ENCODE results near the gene SV2C.

DNA sequence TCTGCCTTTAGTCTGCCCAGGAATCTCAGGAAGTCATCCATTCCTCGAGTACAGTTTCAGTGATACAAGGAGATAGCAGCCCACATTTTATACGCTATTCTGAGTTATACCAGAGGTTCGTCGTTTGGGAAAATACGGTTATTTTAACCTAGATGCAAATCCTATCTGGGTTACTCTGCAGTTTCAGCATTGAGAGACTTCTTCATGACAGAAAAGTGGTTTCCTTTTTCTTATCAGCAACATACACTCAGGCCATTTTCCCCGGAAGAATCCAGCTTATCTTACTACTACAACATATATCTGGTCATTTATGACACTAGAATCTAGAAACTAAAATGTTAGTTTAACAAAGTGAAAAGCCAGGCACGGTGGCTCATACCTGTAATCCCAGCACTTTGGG lies 236.5 kb downstream of the SV2C start:
- TF ChIP-seq, protein P1, sequence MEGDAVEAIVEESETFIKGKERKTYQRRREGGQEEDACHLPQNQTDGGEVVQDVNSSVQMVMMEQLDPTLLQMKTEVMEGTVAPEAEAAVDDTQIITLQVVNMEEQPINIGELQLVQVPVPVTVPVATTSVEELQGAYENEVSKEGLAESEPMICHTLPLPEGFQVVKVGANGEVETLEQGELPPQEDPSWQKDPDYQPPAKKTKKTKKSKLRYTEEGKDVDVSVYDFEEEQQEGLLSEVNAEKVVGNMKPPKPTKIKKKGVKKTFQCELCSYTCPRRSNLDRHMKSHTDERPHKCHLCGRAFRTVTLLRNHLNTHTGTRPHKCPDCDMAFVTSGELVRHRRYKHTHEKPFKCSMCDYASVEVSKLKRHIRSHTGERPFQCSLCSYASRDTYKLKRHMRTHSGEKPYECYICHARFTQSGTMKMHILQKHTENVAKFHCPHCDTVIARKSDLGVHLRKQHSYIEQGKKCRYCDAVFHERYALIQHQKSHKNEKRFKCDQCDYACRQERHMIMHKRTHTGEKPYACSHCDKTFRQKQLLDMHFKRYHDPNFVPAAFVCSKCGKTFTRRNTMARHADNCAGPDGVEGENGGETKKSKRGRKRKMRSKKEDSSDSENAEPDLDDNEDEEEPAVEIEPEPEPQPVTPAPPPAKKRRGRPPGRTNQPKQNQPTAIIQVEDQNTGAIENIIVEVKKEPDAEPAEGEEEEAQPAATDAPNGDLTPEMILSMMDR (IDR thresholded peaks at IDR 0.05; ENCODE audit: low read length), result no peak
- TF ChIP-seq EZH2 (optimal IDR thresholded peaks at IDR 0.05; ENCODE audit: low read depth, low read length), result no peak
